GM21717 (cell line): ENCODE results near the gene CRYAB.
"Not testable (repeated sequence)": the region's sequence is repeated elsewhere in the genome, so short reads cannot be mapped to it uniquely, and the experiment has no call there.

Source experiments
- ATAC-seq: cut with Tn5 transposase; IDR thresholded peaks from one replicate; pipeline ENCODE4 v1.9.1; 2021; ENCODE audit warnings: mild to moderate bottlenecking, moderate library complexity; ENCODE audit not compliant: unreplicated experiment

The CRYAB gene

GRCh38 chr11:111934306-111934705 lies 22.7 kb upstream of the CRYAB start:
- ATAC-seq: no peak

- ATAC-seq: no peak
Measured at GRCh38 chr11:111933872-111934271, 22.3 kb upstream of the CRYAB start.

GRCh38 chr11:111933176-111933575 lies 21.6 kb upstream of the CRYAB start:
- not testable (repeated sequence) for ATAC-seq

GRCh38 chr11:111932611-111932950 lies 21.0 kb upstream of the CRYAB start:
- ATAC-seq: no peak

GRCh38 chr11:111930472-111930871 lies 18.9 kb upstream of the CRYAB start:
- ATAC-seq: no peak

GRCh38 chr11:111926505-111927391 lies 15.2 kb upstream of the CRYAB start:
- ATAC-seq: peak; percentile 94

- no peak for ATAC-seq
Measured at GRCh38 chr11:111925953-111926352, 14.4 kb upstream of the CRYAB start.

GRCh38 chr11:111923951-111924350 lies 12.4 kb upstream of the CRYAB start:
- no peak for ATAC-seq

- no peak for ATAC-seq
Measured at GRCh38 chr11:111923351-111923788, 11.8 kb upstream of the CRYAB start.

- ATAC-seq: no peak
Measured at GRCh38 chr11:111922803-111923202, 11.2 kb upstream of the CRYAB start.

GRCh38 chr11:111921541-111922230 lies 10.1 kb upstream of the CRYAB start:
- no peak for ATAC-seq

- ATAC-seq: no peak
Measured at GRCh38 chr11:111920908-111921307, 9.3 kb upstream of the CRYAB start.

- no peak for ATAC-seq
Measured at GRCh38 chr11:111918390-111919256, 7.1 kb upstream of the CRYAB start, which contains the start of gene C11orf52. TSS of gene C11orf52 (plus strand) at chr11:111918913. CDS start at chr11:111918973, 60 bp downstream.

GRCh38 chr11:111917788-111918187 lies 6.2 kb upstream of the CRYAB start:
- ATAC-seq: no peak

GRCh38 chr11:111917312-111917711 lies 5.7 kb upstream of the CRYAB start:
- no peak for ATAC-seq

GRCh38 chr11:111916768-111917167 lies 5.2 kb upstream of the CRYAB start:
- no peak for ATAC-seq

GRCh38 chr11:111913997-111914396 lies 2.4 kb upstream of the CRYAB start:
- no peak for ATAC-seq

GRCh38 chr11:111913031-111913861 lies 1.7 kb upstream of the CRYAB start:
- no peak for ATAC-seq

GRCh38 chr11:111912535-111912934 lies 965 bp upstream of the CRYAB start, which contains the start of gene HSPB2:
TSS of gene HSPB2 (plus strand) at chr11:111912734. CDS start at chr11:111912830, 96 bp downstream.
- ATAC-seq: no peak
